Fibroblast of peridontal ligament (primary cell): Measurements from ENCODE around the gene MACROH2A1.

Source experiments
- DNase-seq: peaks from one replicate; pipeline ENCODE4 v3.0.0-alpha.2; 2010; ENCODE audit errors: extremely low read depth

Gene MACROH2A1

GRCh38 chr5:135398855-135399793 lies at the start of gene MACROH2A1:
TSS of gene MACROH2A1 (minus strand) at chr5:135399231. CDS start at chr5:135389093, 10,138 bp downstream.
- DNase-seq: peak; percentile 74

- DNase-seq: no peak
Observed at GRCh38 chr5:135448071-135448739, 49.2 kb upstream of the MACROH2A1 start.

- DNase-seq: no peak
Observed at GRCh38 chr5:135447298-135447929, 48.4 kb upstream of the MACROH2A1 start, which contains the start of gene DCANP1. TSS of gene DCANP1 (minus strand) at chr5:135447348. CDS start at chr5:135447108, 240 bp downstream.

- DNase-seq: no peak
Observed at GRCh38 chr5:135446615-135447014, 47.6 kb upstream of the MACROH2A1 start.

GRCh38 chr5:135446206-135446605 lies 47.2 kb upstream of the MACROH2A1 start:
- DNase-seq: no peak

GRCh38 chr5:135445306-135445985 lies 46.4 kb upstream of the MACROH2A1 start:
- DNase-seq: no peak

GRCh38 chr5:135444881-135445280 lies 45.9 kb upstream of the MACROH2A1 start:
- DNase-seq: no peak

- DNase-seq: no peak
Observed at GRCh38 chr5:135444360-135444759, 45.3 kb upstream of the MACROH2A1 start.

- no peak for DNase-seq
Observed at GRCh38 chr5:135443161-135443960, 44.3 kb upstream of the MACROH2A1 start.

GRCh38 chr5:135442431-135443160 lies 43.6 kb upstream of the MACROH2A1 start:
- no peak for DNase-seq

GRCh38 chr5:135441919-135442318 lies 42.9 kb upstream of the MACROH2A1 start:
- DNase-seq: no peak

- DNase-seq: peak; percentile 19
Observed at GRCh38 chr5:135441350-135441831, 42.4 kb upstream of the MACROH2A1 start.

- DNase-seq: no peak
Observed at GRCh38 chr5:135440916-135441315, 41.9 kb upstream of the MACROH2A1 start.

- DNase-seq: no peak
Observed at GRCh38 chr5:135439231-135440205, 40.5 kb upstream of the MACROH2A1 start.

- no peak for DNase-seq
Observed at GRCh38 chr5:135438636-135439221, 39.7 kb upstream of the MACROH2A1 start.

GRCh38 chr5:135437796-135438560 lies 38.9 kb upstream of the MACROH2A1 start:
- peak; percentile 74 for DNase-seq

- DNase-seq: no peak
Observed at GRCh38 chr5:135437422-135437795, 38.4 kb upstream of the MACROH2A1 start.
